ENCODE data around the gene NRP1. TPM values are rescaled to one million over a fixed set of nuclear protein-coding genes. Genes with fewer than 3 reads are reported as not detected.
A peak's percentile ranks its signal among the peaks of the same experiment; 100 is the strongest.
"Not testable (repeated sequence)": the region's sequence is repeated elsewhere in the genome, so short reads cannot be mapped to it uniquely, and the experiment has no call there.

NRP1 gene
- total RNA-seq, 1 experiment from 2014 or later = 39.6 TPM

DNA sequence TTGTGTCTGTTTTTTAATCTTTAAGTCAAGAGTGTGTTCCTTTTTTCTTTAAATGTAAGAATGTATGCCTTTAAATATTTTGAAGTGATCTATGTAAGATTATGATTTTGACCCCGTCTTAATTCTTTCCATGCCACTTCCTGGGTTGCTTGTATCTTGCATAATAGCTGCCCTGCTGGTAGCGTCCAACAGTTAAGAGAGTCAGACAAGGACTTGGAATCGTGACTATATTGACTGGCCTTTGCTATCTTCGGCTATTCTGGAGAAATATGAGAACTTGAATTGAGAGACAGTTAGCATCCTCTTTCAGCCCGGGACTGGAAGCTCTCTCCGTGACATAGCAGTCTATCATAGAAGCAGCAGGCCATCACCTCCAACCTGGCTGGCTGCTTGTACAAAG, 13.0 kb downstream of the NRP1 start:
- DNase-seq (ENCODE audit: low spot score) = no peak

DNA sequence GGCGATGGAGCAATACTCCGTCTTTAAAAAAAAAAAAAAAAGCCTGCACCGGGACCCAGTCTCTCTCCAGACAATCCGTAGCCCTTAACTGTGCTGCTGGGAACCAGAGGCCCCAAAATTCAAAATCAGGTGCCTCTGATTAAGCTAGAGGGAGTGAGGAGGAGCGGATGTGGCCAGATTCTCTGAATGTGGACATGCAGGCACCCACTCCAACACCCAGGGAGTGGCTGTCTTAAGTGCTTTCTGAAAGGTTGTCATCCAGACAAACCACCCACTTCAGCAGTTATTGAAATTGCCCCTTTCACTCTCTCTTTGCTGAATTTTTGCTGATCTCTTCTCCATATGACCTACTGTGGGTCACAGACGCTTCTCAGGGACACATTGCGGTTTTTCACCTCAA, 14.2 kb downstream of the NRP1 start:
- DNase-seq (ENCODE audit: low spot score) = no peak

- DNase-seq (ENCODE audit: low spot score) = no peak
Measured at GRCh38 chr10:33315891-33316290, 18.6 kb downstream of the NRP1 start.

DNA sequence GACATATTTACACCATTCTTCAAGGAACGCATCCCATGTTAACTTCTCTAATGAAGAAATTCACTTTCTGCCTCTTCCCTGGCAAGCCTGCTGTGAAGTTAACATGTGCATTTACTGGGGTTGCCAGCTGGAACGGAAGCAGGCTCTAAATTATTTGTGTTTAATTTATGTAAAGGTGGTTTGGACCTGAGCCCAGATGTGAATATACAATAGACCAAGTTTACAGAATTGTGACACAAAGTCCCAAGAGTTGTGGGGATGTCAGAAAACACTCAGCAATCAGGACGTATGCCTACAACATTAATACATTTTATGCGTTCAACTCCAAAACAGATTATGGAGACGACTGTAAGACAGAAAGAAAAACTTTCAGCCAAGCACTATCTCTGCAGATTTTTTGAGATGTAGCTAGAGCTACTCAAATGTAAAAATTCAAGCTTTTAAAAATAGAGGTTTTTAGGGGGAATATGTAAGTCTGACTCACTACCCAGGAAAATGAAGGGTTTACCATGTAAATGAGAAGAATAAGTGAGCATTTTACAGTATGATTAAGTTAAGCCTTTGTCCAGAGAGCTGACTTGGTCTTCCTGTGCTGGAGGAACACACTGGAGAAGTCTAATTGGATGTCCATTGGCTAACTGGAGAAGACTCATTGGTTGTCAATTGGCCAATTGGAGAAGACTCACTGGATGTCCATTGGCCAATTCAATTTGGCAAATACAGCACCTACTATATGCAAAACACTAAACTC, 19.5 kb downstream of the NRP1 start:
- DNase-seq (ENCODE audit: low spot score) = peak; percentile 65

- DNase-seq (ENCODE audit: low spot score) = no peak
Measured at GRCh38 chr10:33311640-33312039, 22.8 kb downstream of the NRP1 start.

DNA sequence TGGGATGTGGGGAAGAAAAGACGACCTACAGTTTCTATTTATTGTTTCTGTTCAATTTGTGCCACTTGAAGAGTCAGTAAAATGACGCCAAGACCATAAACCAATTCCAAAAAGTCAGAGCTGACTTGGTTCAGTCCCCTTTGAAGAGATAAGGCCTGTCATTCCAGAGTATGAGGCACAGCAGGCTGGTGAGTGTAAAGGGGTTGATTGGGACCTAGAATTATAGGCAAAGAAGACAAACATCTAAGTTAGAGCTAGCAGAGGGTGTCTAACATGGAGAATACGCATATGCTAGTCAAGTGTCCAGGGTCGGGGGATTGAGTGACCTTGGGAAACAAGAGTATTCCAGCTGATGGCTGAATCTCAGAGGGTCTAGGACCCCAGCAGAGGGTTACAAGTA, 23.6 kb downstream of the NRP1 start:
- no peak for DNase-seq (ENCODE audit: low spot score)

- DNase-seq (ENCODE audit: low spot score) = no peak
Measured at GRCh38 chr10:33309406-33309805, 25.1 kb downstream of the NRP1 start.

DNA sequence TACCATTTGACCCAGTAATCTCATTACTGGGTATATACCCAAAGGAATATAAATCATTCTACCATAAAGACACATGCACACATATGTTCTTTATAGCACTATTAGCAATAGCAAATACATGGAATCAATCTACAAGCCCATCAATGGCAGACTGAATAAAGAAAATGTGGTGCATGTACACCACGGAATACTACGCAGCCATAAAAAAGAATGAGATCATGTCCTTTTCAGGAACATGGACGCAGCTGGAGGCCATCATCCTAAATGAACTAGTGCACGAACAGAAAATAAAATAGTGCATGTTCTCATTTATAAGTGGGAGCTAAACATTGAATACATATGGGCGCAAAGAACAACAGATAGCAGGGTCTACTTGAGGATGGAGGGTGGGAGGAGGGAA, 26.6 kb downstream of the NRP1 start:
- DNase-seq (ENCODE audit: low spot score) = no peak

DNA sequence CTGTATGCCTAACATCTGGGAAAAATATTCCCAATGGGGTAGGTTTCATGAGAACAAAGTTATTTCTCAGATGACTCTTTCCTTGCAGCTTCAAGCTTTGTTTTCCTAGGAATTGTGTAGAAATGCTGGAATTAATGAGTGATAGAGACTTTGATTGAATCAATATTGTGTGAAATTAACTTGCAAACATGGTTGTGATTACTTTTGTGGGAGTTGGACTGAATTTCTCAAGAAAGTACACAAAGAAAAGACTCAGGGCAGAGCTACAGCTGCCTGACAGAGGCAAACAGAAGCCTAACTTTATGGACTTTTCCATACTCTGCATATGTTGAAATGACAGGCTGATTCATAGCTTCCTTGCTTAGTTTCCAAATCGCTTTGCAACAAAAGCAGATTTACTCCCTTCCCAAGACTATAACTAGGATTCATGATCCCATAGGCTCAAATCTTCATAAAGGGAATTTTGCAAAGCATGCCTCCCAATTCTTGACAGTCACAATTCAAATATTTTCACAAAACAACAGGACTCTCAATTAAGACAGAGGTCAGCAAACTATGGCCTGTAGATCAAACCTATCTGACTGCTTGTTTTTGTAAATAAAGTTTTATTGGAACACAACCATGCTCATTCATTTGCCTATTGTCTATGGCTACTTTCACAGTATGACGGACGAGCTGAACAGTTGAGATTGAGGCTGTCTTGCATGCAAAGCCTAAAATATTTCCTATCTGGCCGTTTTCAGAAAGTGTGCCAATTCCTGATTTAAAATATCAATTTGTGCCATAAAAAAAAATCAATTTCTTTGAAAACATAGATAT, 27.6 kb downstream of the NRP1 start:
- no peak for DNase-seq (ENCODE audit: low spot score)

DNA sequence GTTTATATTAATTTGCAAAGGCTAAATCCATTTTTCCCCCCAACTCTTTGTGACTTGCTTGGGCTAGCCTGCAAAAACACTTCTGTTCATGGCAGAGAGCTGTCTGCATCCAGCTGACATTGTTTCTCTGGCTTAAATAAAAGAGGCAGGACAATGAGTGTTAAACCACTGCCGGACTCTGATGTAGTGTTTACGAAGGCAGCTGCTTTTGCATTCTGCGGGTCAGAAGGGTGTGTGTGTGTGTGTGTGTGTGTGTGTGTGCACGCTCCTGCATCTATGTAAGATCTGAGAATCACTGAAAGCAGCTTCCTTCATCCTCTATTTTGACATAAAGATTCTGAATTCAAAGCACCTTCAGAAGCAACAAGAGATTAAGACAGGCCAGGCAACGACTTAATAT, 28.3 kb downstream of the NRP1 start:
- DNase-seq (ENCODE audit: low spot score) = no peak

DNA sequence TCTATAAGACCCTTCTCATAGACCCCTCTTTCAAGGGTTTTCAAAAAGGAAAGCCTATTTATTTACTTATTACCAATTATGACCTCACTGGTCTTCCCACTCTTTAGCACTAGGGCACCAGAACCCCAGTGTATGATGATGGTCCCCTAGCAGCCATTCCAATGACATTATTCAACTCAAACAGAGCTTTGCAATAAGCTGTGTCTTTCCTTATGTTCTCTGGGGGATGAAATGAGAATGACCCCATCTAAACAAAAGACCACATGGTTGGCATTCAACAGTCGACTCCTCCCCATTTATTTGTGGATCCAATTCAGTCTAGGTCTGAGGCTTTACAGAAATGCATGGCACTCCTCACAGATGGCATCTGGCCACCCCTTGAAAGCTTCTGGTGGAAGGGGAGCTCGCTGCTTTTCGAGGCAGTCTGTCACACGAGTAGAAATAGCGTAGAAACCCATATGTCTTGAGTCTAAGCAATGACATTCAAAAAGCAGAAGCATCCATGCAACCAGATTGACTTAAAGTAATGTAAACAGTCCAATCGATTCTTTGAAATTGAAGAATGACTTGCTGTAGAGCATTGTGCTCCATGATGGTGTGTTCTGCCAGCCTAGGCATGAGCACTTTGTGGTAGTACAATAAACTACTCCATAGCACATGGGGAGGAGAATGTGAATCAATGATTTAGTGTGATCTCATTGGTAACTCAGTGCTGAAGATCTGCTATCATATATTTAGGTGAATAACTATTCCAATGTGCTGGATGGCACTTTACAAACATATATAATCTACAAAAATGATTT, 29.8 kb downstream of the NRP1 start:
- no peak for DNase-seq (ENCODE audit: low spot score)

- DNase-seq (ENCODE audit: low spot score) = no peak
Measured at GRCh38 chr10:33303988-33304387, 30.5 kb downstream of the NRP1 start.

DNA sequence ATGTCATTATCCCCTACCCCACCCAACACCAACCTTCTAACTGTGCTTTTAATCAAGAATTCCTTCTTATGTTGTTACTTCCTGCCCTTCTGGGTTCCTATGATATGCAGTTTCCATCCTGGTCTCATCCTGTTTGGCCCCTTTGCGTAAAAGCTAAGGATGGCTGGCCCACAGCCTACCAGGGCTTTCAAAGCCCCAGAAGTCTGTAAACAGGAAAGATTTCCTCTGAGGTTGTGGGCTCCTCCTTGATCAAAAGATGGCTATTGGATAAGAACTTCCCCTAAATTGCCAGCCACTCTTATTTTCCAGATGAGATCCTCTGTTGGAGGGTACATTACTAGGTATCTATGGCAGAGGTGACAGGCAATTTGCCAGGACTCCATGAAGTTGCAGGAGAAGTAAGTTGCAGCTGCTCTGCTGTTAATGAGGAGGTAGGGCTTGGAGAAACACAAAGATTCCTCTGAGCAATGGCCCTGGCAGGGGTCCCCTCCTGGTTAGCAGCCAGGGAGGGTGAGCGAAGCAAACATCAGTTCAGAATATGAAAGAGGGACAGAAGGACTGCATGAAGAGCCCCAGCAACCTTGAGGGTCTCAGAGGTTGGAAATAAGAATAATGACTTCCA, 32.1 kb downstream of the NRP1 start:
- DNase-seq (ENCODE audit: low spot score) = no peak

GRCh38 chr10:33301097-33301789, 33.2 kb downstream of the NRP1 start:
- DNase-seq (ENCODE audit: low spot score) = no peak

DNA sequence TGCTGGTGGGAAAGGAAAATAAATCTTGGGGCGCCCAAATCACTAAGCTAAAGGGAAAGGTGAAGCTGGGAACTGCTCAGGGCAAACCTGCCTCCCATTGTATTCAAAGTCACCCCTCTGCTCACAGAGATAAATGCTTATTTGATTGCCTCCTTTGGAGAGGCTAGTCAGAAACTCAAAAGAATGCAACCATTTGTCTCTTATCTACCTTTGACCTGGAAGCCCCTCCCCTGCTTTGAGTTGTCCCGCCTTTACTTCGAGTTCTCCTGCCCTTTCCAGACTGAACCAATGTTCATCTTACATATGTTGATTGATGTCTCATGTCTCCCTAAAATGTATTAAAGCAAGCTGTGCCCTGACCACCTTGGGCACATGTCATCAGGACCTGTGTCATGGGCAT, 33.9 kb downstream of the NRP1 start:
- DNase-seq (ENCODE audit: low spot score) = not testable (repeated sequence)

DNA sequence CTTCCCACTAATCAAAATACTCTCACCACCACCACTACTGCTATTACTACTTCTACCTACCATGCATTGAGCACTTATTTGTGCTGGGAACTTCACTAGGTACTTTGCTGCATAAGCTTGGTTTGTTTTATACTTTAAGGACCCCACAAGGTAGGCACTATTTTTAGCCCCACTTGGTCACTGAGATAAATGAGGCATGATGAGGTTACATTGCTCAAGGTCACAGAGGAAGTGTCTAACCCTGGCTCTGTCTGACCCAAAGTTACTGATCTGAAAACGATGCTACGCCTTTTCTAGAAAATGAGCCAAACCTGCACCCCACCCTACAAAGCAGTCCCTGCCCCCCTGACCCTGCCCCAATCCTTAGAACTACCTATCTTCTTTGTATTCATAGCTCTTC, 35.6 kb downstream of the NRP1 start:
- DNase-seq (ENCODE audit: low spot score) = no peak

- no peak for DNase-seq (ENCODE audit: low spot score)
Measured at GRCh38 chr10:33298110-33298509, 36.4 kb downstream of the NRP1 start.

DNA sequence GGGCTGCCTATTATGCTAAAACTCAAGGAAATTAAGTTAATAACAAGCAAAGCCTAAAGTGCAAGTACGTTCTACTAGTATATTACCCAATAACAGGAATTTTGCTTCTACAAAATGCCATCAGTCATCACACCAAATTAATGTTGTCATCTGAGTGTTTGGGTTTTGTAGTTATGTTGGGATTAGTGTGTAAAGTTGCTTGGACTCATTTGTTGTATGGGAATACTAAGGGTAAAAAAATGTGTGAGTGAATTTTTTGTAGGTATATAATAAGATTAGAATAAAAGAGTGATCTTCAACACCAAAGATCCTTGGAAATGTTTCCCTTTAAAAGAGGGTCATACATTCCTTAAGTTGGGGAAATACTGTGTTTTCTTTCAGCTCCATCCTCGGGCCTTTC, 38.6 kb downstream of the NRP1 start:
- DNase-seq (ENCODE audit: low spot score) = no peak

DNA sequence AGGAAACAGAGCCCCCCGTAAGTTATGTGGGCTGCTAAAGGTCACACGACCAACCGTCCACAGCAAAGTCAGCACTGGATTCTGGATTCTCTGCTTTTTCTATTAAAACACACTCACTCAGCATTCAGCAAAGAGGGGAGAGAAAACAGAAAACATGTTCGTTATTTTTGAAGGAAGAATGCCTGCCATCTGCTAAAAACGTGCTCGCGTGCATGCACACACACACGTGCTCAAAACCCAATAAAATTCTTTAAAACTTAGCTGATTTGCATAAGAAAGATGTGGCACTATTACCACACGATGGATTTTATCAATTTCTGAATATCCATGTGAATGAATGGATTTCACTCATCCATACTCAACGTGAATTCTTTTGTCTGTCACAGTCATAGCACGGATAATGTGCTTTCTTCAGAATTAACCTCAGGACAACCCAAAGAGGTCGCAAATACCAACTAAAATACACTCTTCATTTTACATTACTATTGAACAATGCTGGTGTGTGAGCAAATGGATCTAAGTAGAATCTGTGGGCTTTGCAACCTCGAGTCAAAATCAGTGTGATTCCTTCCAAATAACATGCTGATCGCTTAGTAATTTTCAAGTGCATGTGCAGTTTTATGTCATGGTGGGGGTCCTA, 40.8 kb downstream of the NRP1 start:
- DNase-seq (ENCODE audit: low spot score) = no peak

- no peak for DNase-seq (ENCODE audit: low spot score)
Measured at GRCh38 chr10:33293076-33293475, 41.4 kb downstream of the NRP1 start.

DNA sequence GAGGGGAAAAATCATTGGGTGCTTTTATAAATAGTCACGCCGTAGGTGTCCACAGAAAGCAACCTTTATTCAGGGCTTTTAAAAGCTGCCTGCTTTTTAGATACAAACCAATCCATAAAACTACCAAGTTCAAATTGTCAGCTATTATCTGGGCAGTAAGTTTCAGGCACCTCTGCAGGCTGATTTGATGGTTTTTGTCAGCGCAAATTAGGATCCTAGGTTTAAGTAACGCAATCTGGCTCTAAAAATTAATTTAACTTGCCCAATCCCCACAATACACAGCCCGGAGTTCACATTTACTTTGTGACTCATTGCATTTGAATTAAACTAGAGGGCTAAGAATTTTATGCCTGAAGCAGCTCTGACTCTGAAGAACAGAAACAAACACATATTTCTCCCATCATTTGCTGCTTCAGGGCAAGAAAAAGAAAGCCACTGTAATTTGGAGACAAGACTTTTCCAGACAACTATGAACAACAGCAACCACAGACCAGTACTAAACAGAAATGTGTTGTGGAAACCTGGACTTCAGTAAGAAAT, 43.3 kb downstream of the NRP1 start:
- DNase-seq (ENCODE audit: low spot score) = peak; percentile 59

Measured in H4 (cell line).